ENCODE measurements around the gene NTM.

The NTM gene

GRCh38 chr11:132036746-132037466 is 666.5 kb downstream of the NTM start:
- no peak for DNase-seq

GRCh38 chr11:132037467-132037862 is 667.0 kb downstream of the NTM start:
- DNase-seq: no peak

- DNase-seq: no peak
These were observed 667.5 kb downstream of the NTM start for GRCh38 chr11:132037956-132038355.

DNA sequence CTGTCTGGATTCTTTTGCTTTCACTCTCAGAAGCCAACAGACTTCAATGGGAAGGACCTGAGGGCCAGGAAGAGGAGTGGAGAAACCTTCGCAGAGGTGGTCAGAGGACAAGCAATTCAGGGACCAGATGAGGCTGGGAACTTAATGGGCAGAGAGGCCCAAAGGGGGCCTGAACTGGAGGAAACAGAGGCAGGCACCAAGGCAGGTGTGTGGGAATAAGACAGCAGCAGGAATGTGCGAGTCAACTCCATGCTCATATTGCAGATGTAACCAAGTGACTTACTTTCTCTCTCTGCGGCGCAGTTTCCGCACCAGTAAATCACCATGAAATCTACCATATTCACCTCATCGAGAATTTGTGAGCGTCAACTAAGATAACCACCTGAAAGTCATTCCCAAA is 669.1 kb downstream of the NTM start:
- DNase-seq: no peak

DNA sequence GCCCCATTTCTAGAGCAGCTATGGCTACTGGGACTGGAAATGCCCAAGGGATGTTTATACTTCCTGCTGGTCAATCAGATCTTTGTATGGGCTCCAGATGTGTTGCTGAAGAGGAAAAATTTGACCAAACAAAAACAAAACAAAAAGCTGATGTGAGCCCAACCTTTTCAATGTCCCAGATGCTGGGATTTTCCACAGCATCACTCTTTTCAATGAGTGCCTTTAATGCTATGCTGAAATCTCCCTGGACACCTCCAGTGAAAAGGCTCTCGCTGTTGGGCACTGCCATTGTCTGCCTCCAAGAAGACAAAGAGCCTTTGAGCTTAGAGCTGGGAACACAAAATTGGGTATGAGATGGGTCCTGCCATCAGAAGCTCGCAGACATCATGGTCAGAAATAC is 671.9 kb downstream of the NTM start:
- DNase-seq: no peak

GRCh38 chr11:132043714-132044113 is 673.3 kb downstream of the NTM start:
- DNase-seq: no peak

GRCh38 chr11:132045107-132045506 is 674.7 kb downstream of the NTM start:
- no peak for DNase-seq

GRCh38 chr11:132046288-132046865 is 676.0 kb downstream of the NTM start:
- DNase-seq: no peak

DNA sequence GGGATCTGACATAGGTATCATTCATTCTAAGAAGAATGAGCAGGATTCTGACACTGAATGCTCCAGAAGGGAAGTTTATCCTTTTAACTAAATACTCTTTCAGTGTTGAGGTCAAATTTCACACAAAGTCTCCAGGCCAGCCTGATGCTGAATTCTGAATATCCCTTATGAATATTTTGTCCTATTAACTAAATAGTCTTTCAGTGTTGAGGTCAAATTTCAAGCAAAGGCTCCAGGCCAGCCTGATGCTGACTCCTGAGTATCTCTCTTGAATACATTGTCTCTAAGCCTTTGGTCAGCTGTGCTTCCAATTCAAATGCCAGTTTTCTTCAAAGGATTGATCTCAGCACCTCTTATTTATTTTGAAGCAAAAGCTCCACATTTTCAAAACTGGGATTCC is 676.8 kb downstream of the NTM start:
- DNase-seq: no peak

DNA sequence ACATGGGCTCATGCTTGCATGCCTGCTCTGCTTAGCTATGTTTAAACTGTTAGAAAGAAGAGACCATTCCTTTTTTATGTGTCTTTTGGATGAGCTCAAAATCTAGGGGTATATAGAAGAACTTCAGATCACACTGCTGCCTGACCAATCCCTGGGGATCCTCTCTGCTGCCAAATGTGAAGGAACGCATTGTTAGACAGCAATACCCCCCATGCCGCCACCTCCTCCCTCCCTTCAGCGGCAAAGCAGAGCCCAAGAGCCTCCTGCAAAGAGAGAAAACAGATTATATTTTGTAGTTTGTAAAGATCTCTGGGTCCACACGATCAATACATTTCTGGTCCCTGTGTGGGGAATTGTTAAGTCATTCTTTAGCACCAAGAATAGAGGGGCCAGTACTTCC is 677.6 kb downstream of the NTM start:
- DNase-seq: no peak

- DNase-seq: no peak
These were observed 678.8 kb downstream of the NTM start for GRCh38 chr11:132049205-132049604.

DNA sequence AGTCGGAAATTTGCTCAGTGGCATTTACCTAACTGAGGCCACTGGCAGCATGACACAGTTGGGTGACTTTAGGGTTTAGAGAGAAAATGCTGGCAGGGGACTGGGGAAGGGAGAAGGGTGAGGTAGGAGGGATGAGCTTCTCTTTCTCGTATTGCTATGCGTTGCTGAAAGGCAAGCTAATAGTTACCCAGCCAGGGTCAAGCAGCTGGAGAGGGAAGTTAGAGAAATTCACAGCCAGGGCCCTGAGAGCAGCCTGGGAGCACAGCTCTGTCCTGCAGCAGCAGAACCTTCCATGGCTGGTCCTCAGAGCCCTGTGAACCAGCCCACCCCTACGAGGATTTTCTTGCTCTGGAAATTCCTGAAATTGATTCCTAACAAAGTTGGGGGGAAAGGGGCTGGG is 679.6 kb downstream of the NTM start:
- no peak for DNase-seq

- DNase-seq: no peak
These were observed 680.3 kb downstream of the NTM start for GRCh38 chr11:132050577-132051165.

DNA sequence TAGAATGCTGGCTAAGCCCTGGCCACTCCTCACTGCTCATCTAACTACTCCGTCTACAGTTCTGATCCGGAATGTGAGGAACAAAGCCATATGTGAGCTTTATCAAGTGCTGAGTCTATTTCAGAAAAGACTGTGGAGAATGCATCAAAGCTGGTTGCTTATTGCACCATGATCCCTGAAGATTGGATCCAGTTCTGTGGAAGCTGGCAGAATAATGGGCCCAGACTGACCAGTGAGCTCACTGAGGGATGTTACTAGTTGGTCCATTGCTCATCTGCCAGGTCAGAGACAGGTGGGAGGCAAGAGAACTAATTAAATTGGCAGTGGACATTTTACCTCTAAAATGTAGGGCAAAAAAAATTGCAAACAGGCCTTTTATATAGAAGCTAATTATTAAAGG is 681.3 kb downstream of the NTM start:
- no peak for DNase-seq

GRCh38 chr11:132052342-132052741 is 681.9 kb downstream of the NTM start:
- DNase-seq: no peak

DNA sequence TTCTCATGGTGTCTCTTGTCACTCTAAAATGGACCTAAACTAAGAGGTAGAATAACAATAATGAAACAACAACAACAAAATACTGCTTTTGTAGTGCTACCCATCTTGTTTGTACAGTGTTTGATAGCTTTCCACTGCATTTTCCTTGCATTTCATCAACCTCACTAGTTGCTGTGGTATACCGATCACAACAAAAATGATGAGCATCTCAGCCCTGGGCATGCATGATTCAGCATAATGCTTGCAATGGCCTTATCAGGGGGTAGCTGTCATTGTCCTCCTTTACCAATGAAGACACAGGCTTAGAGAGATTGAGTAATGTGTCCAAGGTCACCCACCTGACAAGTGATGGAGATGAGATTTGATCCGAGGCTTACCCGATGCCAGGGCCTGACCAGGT is 682.5 kb downstream of the NTM start:
- DNase-seq: no peak

DNA sequence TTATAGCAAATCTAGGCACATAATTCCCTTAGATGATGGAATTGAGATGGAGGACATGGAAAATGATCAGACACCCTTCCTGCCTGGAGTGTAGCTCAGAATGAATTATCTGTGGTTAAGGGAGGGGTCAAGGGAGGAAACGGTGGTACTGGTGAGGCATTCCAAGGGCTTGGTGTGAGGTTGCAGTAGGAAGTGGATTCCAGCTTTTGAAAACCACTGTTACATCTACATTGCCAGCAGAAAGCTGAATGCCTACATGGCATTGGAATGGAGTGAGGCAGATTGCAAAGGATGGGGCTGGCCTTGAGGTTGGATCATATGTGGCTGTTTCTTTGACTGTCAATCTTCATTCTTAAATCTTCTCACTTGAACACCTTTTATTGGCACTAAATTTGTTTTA is 684.4 kb downstream of the NTM start:
- no peak for DNase-seq

- no peak for DNase-seq
These were observed 684.9 kb downstream of the NTM start for GRCh38 chr11:132055296-132055695.

DNA sequence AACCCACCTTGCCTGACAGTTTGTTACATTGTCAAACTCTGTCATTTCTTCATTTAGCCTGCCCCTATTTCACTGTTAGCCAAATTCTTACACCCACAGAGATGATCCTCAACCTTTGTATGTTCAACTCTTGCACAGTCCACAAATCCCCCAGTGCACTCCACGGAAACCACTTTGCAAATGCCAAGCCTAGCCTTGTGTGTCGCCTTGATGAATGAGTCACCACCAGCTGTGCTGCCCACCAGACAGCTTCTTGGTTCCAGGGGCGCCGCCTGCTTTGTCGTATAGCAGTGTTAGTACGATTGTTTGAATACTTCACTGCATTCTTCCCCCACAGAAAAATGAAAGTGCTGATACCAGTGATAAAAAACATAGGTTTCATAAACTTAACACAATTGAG is 686.3 kb downstream of the NTM start:
- DNase-seq: no peak

DNA sequence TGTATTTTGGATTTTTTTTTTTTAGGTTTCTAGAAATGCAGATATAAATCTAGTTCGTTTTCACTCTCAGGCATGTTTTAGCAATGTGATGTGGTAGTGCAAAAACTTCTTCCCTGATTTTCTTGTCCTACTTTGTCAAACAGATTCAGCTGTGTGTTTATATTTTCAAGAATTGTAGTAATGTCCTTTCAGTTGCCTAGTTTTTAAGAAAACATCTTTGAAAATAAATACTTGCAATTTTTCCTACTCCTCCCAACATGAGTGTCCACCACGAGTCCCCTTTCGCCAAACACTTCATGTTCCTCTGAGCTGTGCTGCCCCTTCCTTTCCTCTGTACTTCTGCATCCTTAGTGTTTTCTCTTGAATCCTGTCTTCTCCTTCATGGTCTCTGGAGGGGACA is 686.9 kb downstream of the NTM start:
- no peak for DNase-seq

DNA sequence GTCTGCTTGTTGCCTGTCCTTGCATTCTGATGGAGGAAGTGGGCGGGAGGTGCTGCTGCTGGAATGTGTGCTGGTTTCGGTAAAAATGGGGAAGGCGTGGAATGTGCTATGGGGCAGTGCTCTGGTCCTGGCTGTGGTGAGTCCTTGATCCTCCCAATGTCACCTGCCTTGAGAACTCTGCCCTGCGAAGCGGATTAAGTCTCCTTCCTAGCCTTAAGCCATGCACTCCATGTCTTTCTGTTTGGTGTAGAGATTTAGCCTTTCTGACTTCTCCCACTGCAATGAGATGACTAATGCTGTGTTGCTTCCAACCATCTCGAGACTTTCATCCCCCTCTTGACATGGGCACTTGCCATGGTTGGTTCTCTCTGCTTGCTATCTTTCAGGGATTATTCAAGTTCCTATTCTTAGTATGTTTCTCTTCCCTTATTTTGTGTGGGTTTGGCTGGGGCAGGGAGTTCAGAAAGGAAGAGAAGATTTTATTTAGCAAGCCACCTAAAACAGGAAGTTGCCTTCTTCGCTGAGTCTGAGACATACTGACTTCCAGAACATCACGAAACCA is 687.9 kb downstream of the NTM start:
- DNase-seq: no peak

DNA sequence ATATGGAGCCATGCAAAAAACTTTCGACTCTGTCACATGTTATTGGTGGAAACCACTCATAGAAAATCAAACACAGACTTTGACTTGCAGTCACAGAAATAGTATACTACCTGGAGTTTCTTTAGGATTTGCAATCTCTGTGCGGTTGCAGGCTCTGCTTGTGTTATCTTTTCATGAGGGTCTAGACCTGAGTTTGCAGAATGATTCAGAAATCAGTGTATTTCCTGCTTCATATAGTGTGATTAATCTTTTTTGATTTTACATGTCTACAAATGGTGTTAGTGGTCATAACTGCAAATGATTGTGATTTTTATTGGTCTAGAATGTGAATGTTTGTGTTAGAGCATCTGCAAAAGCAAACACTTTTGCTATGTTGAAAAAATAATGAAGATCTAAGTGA is 690.2 kb downstream of the NTM start:
- DNase-seq: no peak

DNA sequence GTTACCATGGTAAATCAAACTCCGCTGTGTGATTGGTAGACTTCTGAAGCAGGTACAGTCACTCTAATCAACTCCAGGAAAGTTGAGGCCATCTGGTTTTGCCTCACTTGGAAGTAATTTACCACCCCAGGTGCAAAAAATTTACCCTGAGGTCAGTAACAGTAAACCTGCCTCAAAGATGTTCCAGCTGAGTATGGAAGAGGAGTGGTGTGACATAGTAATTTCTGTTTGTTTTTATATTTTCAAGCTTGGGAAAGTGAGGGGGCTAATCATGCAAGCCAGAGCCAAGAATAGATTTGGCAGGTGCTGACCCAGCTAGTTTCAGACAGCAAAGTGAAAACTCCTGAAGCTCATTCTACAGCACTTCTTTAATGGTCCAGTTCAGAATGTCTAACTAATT is 691.6 kb downstream of the NTM start:
- DNase-seq: no peak

GRCh38 chr11:132062541-132062940 is 692.1 kb downstream of the NTM start:
- no peak for DNase-seq

All from NCI-H2107 (cell line).